K562 (cell line): Measurements from ENCODE around the gene PPP2R1A. TPM values are rescaled to one million over a fixed set of nuclear protein-coding genes. Genes with fewer than 3 reads are reported as not detected.

Source experiments
- ATAC-seq: fragments of 200-7000 bp; cut with Tn5 transposase; 3 replicates; pipeline ENCODE4 v1.9.1; 2020; ENCODE audit warnings: moderate library complexity
- BruUV-seq: library from RNA; stranded (reverse); fragments of 400-500 nt; replicated peaks from 2 replicates; lab custom pipeline; 2021; lab: Mats Ljungman, UMichigan
- CTCF ChIA-PET: fragments of 300-600 bp; formaldehyde crosslinking; extraction: SDS; loops from one replicate; lab custom pipeline; 2021; ENCODE audit warnings: low intra/inter-chr PET ratio; lab: Yijun Ruan, JAX
- POLR2A ChIA-PET: fragments of 300-600, 350-650 bp; sonication (Branson Sonifier 250); formaldehyde crosslinking; extraction: SDS; loops from one replicate; lab custom pipeline; 2021; ENCODE audit warnings: antibody characterized with exemption, inconsistent platforms; lab: Yijun Ruan, JAX
- DNase-seq, 4 experiments: peaks; one replicate each; pipeline versions ENCODE4 v3.0.0 to v3.0.0-alpha.2; 2011 to 2018; ENCODE audit warnings: low spot score in 3 of 4, mixed read lengths in 3 of 4; ENCODE audit errors: extremely low read depth in 1 of 4
- FAIRE-seq: peaks from 2 replicates; lab custom pipeline; 2011; peaks lifted over from hg19 to GRCh38; lab: Jason Lieb, UNC
- H2AFZ ChIP-seq: 2 replicates; pipeline ENCODE4 v1.6.0; 2011; ENCODE audit warnings: low read depth, low read length, control low read depth, inconsistent platforms
- H3K27ac ChIP-seq: fragments of 200-600 bp; 3 replicates; pipeline ENCODE4 v1.8.0; 2011; ENCODE audit warnings: low read depth, mild to moderate bottlenecking, control low read depth, inconsistent platforms, low read length, moderate library complexity, mixed read lengths; ENCODE audit errors: extremely low read depth
- H3K27me3 ChIP-seq, 2 experiments: fragments of 300-600 bp in 1 of 2; 2 replicates in 1 of 2; 3 replicates in 1 of 2; pipeline versions ENCODE4 v1.6.0 to v1.8.0; 2011; ENCODE audit warnings: inconsistent platforms in 2 of 2, low read length in 2 of 2, mild to moderate bottlenecking in 1 of 2, mixed read lengths in 1 of 2, moderate library complexity in 1 of 2; ENCODE audit not compliant: control insufficient read depth in 2 of 2, insufficient read depth in 2 of 2
- H3K36me3 ChIP-seq: fragments of 300-600 bp; 3 replicates; pipeline ENCODE4 v1.8.0; 2011; ENCODE audit warnings: mild to moderate bottlenecking, low read length, inconsistent platforms; ENCODE audit not compliant: control insufficient read depth, insufficient read depth
- H3K4me1 ChIP-seq, 2 experiments: fragments of 200-600 bp in 1 of 2; replicated peaks in 1 of 2; 2 replicates in 1 of 2; 3 replicates in 1 of 2; pipeline versions ENCODE4 v1.5.1 to v1.8.0; 2011; ENCODE audit warnings: inconsistent platforms in 2 of 2, low read length in 2 of 2, mild to moderate bottlenecking in 1 of 2, mixed read lengths in 1 of 2, moderate library complexity in 1 of 2; ENCODE audit not compliant: control insufficient read depth in 2 of 2, insufficient read depth in 2 of 2
- H3K4me2 ChIP-seq: 2 replicates; pipeline ENCODE4 v1.6.1; 2011; ENCODE audit warnings: low read length, control low read depth, inconsistent platforms, mixed read lengths; ENCODE audit not compliant: insufficient read depth
- H3K4me3 ChIP-seq: fragments of 200-600 bp; sonication (generic), shearing (Covaris generic); 2 replicates; pipeline ENCODE4 v1.5.1; 2016; ENCODE audit warnings: control low read depth, inconsistent platforms
- H3K79me2 ChIP-seq: fragments of 200-600 bp; 3 replicates; pipeline ENCODE4 v1.8.0; 2011; ENCODE audit warnings: low read length, inconsistent platforms; ENCODE audit not compliant: control insufficient read depth, insufficient read depth
- H3K9ac ChIP-seq, 2 experiments: 2 replicates each; pipeline versions ENCODE4 v1.6.0 to v1.6.1; 2011; ENCODE audit warnings: low read depth in 2 of 2, low read length in 2 of 2, control low read depth in 1 of 2, inconsistent platforms in 1 of 2, mild to moderate bottlenecking in 1 of 2, mixed read lengths in 1 of 2; ENCODE audit not compliant: insufficient read depth in 1 of 2
- H3K9me1 ChIP-seq: one replicate; pipeline ENCODE4 v1.6.0; 2011; ENCODE audit warnings: inconsistent platforms, mild to moderate bottlenecking, low read length, moderate library complexity; ENCODE audit not compliant: control insufficient read depth, insufficient read depth
- H3K9me3 ChIP-seq: replicated peaks from 2 replicates; pipeline ENCODE4 v1.5.1; 2011; ENCODE audit warnings: low read depth, low read length, inconsistent platforms; ENCODE audit not compliant: control insufficient read depth, insufficient read depth
- H4K20me1 ChIP-seq: replicated peaks from 2 replicates; pipeline ENCODE4 v1.6.1; 2011; ENCODE audit warnings: low read length, inconsistent platforms, mixed read lengths; ENCODE audit not compliant: control insufficient read depth, insufficient read depth
- BRD4 ChIP-seq: fragments of 200-600 bp; sonication (generic); IDR thresholded peaks from 2 replicates; pipeline ENCODE4 v1.6.1; 2017; ENCODE audit warnings: inconsistent platforms
- ELK3 ChIP-seq: fragments of 450-650 bp; formaldehyde crosslinking; IDR thresholded peaks from 2 replicates; pipeline ENCODE4 v1.4.0; 2020; ENCODE audit warnings: mild to moderate bottlenecking
- HINFP ChIP-seq: fragments of 450-650 bp; conservative IDR thresholded peaks from 2 replicates; pipeline ENCODE4 v1.6.1; 2016; ENCODE audit warnings: missing genetic modification characterization, low read depth, mild to moderate bottlenecking, control low read depth, missing compliant biosample characterization
- RBBP5 ChIP-seq: fragments of 200-600 bp; sonication (generic); IDR thresholded peaks from 2 replicates; pipeline ENCODE4 v1.6.1; 2012; ENCODE audit warnings: borderline replicate concordance, mild to moderate bottlenecking, low read length, control low read depth, inconsistent platforms; ENCODE audit not compliant: insufficient read depth, poor library complexity, severe bottlenecking
- SNRNP70 ChIP-seq: fragments of 200-400 bp; formaldehyde crosslinking; optimal IDR thresholded peaks from 2 replicates; pipeline ENCODE3; 2017; ENCODE audit warnings: low read depth, low read length
- SRSF7 ChIP-seq: fragments of 200-400 bp; formaldehyde crosslinking; optimal IDR thresholded peaks from 2 replicates; pipeline ENCODE3; 2017; ENCODE audit warnings: mild to moderate bottlenecking, low read depth, low read length
- ZBTB7A ChIP-seq: IDR thresholded peaks from 2 replicates; pipeline ENCODE4 v1.6.1; 2011; ENCODE audit warnings: low read depth, mild to moderate bottlenecking, low read length, moderate library complexity, borderline replicate concordance; ENCODE audit not compliant: control insufficient read depth
- ZNF316 ChIP-seq: fragments of 450-650 bp; IDR thresholded peaks from 2 replicates; pipeline ENCODE4 v1.6.1; 2016
- WGBS: fragments of 100-300 bp; shearing (Covaris generic); methylation state at CpG from one replicate; pipeline ENCODE4 v1.1.6; 2016; ENCODE audit warnings: low coverage, mixed read lengths; ENCODE audit not compliant: insufficient coverage; ENCODE audit errors: missing lambda C conversion rate; 5-methylcytosine and 5-hydroxymethylcytosine counted together
- in situ Hi-C: fragments of 300-500 bp; cut with MboI; formaldehyde crosslinking; loops from 4 replicates; pipeline ENCODE4 v1.15.0; 2018; ENCODE audit warnings: inconsistent platforms, mixed read lengths
- intact Hi-C: fragments of 100-400 bp; cut with micrococcal nuclease; formaldehyde crosslinking; loops from 2 replicates; pipeline ENCODE4 v1.14.2; 2022
- polyA plus RNA-seq, 8 experiments: library from polyadenylated mRNA; depleted of rRNA in 4 of 8; stranded (reverse) in 5 of 8; unstranded in 3 of 8; fragments of >200 nt; fragmentation: Nextera tagmentation in 2 of 8; fragmentation: Illumina TruSeq in 1 of 8; extraction: Ambion mirVana in 2 of 8; extraction: Trizol in 1 of 8; gene quantifications; 2 replicates each; pipeline versions ENCODE4 v1.2.1 to v1.2.3, GENCODE V29; 2011 to 2014; ENCODE audit warnings: inconsistent platforms in 1 of 8, missing spikeins in 1 of 8
- total RNA-seq, 7 experiments: library from RNA; depleted of rRNA in 6 of 7; stranded (reverse); fragments of >200 nt in 6 of 7; fragmentation: Illumina TruSeq in 2 of 7; extraction: Trizol in 2 of 7; gene quantifications; 2 replicates each; pipeline versions ENCODE4 v1.2.1 to v1.2.3, GENCODE V29; 2011 to 2021; ENCODE audit warnings: low replicate concordance in 1 of 7
- TF ChIP-seq, protein P1 (sequence below): sonication (generic); formaldehyde crosslinking; IDR thresholded peaks from 2 replicates; pipeline ENCODE4 v1.9.0; 2022; ENCODE audit warnings: mild to moderate bottlenecking, missing genetic modification reagents

The PPP2R1A gene
- total and polyA plus RNA-seq, 9 of the 15 experiments (the other 6 are each of a cell fraction or from before 2014, with no cell fraction given) = 10.1 to 211 (median 70.1) TPM

GRCh38 chr19:52217576-52217975 lies 27.7 kb downstream of the PPP2R1A start:
- 0 out of 2 replicates have a peak, but pooled peaks cover 4% of the 10 kb centered on the region for H4K20me1 ChIP-seq
- H3K4me2 ChIP-seq = no peak overlapping the region
- in situ Hi-C loops (no loop called here), intact Hi-C loops (no loop called here)
- ATAC-seq (no peak), FAIRE-seq (no peak), DNase-seq (peak in 2 of 4 experiments; percentile 34 to 47)
- ChIA-PET CTCF (no interaction called here), POLR2A (no interaction called here)
- no peak overlapping the region for H3K27ac ChIP-seq
- H3K4me3 ChIP-seq = no peak overlapping the region
- H3K79me2 ChIP-seq = no peaks in the 10 kb centered on the region
- no peaks in the 10 kb centered on the region for H3K4me1 ChIP-seq
- 98% methylated on average over 5 of the region's 5 CpGs for WGBS
- BruUV-seq = no TSS peak
- H3K27me3 ChIP-seq = no peaks in the 10 kb centered on the region
- H3K9ac ChIP-seq = no peak overlapping the region
- H3K9me1 ChIP-seq = no peaks in the 10 kb centered on the region
- H2AFZ ChIP-seq = no peak overlapping the region
- H3K36me3 ChIP-seq = peaks cover 98% of the 10 kb centered on the region; the same call in 2 of the 3 replicates
- no peaks in the 10 kb centered on the region for H3K9me3 ChIP-seq
- no peak for TF ChIP-seq ELK3 (CRISPR knock-in tag)
- no peak for TF ChIP-seq SNRNP70
- no peak for TF ChIP-seq HINFP (tag)
- TF ChIP-seq BRD4 = no peak
- TF ChIP-seq ZBTB7A = no peak
- TF ChIP-seq ZNF316 = no peak
- TF ChIP-seq SRSF7 = no peak
- TF ChIP-seq RBBP5 = no peak
- TF ChIP-seq, protein P1, sequence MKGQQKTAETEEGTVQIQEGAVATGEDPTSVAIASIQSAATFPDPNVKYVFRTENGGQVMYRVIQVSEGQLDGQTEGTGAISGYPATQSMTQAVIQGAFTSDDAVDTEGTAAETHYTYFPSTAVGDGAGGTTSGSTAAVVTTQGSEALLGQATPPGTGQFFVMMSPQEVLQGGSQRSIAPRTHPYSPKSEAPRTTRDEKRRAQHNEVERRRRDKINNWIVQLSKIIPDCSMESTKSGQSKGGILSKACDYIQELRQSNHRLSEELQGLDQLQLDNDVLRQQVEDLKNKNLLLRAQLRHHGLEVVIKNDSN = peak; percentile 54
